ENCODE data around the gene NEU4.

Gene NEU4

GRCh38 chr2:241855888-241856422, 47.0 kb downstream of the NEU4 start:
- DNase-seq (ENCODE audit: low read depth): no peak
- TF ChIP-seq CTCF (IDR thresholded peaks at IDR 0.05; ENCODE audit: insufficient read depth, low read depth, low read length, missing control alignments): no peak

GRCh38 chr2:241857041-241857541, 48.1 kb downstream of the NEU4 start:
- DNase-seq (ENCODE audit: low read depth): no peak
- TF ChIP-seq CTCF (IDR thresholded peaks at IDR 0.05; ENCODE audit: insufficient read depth, low read depth, low read length, missing control alignments): no peak
- no peak overlapping the region for H3K4me3 ChIP-seq (ENCODE audit: low read length)

More at GRCh38 chr2:241855888-241856422, 47.0 kb downstream of the NEU4 start:
- H3K4me3 ChIP-seq (ENCODE audit: low read length): no peak overlapping the region

- no peak overlapping the region for H3K4me3 ChIP-seq (ENCODE audit: low read length)
- no peak for TF ChIP-seq CTCF (IDR thresholded peaks at IDR 0.05; ENCODE audit: insufficient read depth, low read depth, low read length, missing control alignments)
- no peak for DNase-seq (ENCODE audit: low read depth)
Observed at GRCh38 chr2:241857572-241858121, 48.7 kb downstream of the NEU4 start.

- no peak within 1 kb of the TSS for H3K4me3 ChIP-seq (ENCODE audit: low read length)
- no peak for TF ChIP-seq CTCF (IDR thresholded peaks at IDR 0.05; ENCODE audit: insufficient read depth, low read depth, low read length, missing control alignments)
- DNase-seq (ENCODE audit: low read depth): no peak
Observed at GRCh38 chr2:241858206-241859016, 49.4 kb downstream of the NEU4 start, which contains the start of gene PDCD1. Gene PDCD1, minus strand, starts transcription at chr2:241858894. Its CDS starts 56 bp downstream, at chr2:241858838.

- H3K4me3 ChIP-seq (ENCODE audit: low read length): no peak overlapping the region
- TF ChIP-seq CTCF (IDR thresholded peaks at IDR 0.05; ENCODE audit: insufficient read depth, low read depth, low read length, missing control alignments): no peak
- DNase-seq (ENCODE audit: low read depth): no peak
Observed at GRCh38 chr2:241859017-241859435, 50.0 kb downstream of the NEU4 start.

- H3K4me3 ChIP-seq (ENCODE audit: low read length): no peak overlapping the region
- peak; percentile 18 for TF ChIP-seq CTCF (IDR thresholded peaks at IDR 0.05; ENCODE audit: insufficient read depth, low read depth, low read length, missing control alignments)
- DNase-seq (ENCODE audit: low read depth): no peak
Observed at GRCh38 chr2:241859436-241860183, 50.6 kb downstream of the NEU4 start.

All from epithelial cell of esophagus (primary cell).